T-helper 22 cell (primary cell): ENCODE data around the gene RXFP1.

ENCODE experiments used
- DNase-seq: peaks from one replicate; pipeline ENCODE4 v3.0.0-alpha.2; 2020; ENCODE audit warnings: low read depth

Gene RXFP1

DNA sequence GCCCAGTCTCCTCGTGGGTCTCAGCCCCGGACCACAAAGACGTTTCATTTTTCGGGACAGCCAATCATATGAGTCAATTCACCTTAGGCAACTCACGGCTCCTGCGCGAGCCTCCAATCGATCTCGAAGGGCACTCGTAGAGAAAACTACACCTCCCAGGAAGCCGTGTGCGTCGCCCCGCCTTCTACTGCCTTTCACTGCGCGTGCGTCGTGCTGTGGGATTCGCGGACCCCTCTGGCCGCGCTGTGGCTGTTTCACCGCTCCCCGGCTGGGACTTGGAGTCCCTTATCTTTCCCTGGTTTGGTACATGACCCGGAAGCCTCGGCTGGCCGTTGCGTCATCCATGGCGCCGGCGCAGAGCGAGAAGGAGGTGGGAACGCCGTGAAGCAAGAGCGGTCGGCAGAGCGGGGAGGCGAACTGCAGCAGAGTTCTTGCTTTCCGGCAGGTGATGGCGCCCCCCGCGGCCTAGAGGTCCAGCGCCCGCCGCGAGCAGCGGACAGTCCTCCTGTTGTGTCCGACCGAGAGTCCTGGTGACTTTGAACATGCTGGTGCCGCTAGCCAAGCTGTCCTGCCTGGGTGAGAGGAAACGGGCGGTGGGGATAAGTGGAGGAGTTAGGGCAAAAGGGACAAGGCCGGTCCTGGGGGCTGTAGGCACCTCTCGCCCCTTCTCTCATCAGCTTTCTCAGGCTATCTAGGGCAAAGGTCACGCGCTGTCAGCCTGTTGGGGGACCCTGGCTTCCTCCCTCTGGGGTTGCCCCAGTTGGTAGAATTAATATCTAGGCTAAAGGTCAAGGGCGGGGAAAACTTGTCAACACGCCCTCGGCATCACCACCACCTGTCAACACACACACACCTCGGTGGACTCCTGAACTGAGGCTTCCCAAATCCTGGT is 150.5 kb downstream of the RXFP1 start, which contains the start of gene ETFDH:
TSS of gene ETFDH (plus strand) at position 382 of the 892 bp plus-strand sequence. CDS start at position 543, 161 bp downstream.
- peak; percentile 98 for DNase-seq

- DNase-seq = no peak
Measured at GRCh38 chr4:158673633-158674032, 152.0 kb downstream of the RXFP1 start.

GRCh38 chr4:158676076-158676475 is 154.4 kb downstream of the RXFP1 start:
- no peak for DNase-seq

DNA sequence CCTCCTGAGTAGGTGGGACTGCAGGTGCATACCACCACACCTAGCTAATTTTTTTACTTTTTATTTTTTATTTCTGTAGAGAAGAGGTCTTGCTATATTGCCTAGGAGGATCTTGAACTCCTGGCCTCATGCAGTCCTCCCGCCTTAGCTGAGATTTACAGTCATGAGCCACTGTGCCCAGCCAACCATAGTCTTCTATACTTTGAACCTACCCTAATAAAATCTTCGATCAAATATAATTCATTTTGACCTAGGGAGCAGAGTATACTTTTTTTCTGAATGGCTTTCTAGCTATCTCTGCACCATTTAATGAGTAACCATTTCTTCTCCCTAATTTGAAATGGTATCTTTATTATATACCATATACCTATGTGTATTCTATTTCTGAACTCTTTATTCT is 157.1 kb downstream of the RXFP1 start:
- DNase-seq = no peak

DNA sequence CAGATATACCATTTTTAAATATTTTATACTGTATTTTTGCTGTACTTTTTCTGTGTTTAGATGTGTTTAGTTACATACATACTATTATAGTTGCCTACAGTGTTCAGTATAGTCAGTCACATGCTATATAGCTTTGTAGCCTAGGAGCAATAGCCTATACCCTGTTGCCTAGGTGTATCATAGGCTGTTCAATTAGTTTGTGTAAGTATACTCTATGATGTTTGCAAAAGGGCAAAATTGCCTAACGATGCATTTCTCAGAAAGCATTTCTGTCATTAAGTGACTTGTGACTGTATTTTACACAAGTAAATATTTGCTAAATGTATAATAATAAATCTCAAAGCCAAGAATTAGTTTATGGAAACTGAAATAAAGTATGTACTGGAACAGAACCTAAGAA is 159.9 kb downstream of the RXFP1 start:
- DNase-seq = no peak

- no peak for DNase-seq
Measured at GRCh38 chr4:158682066-158682465, 160.4 kb downstream of the RXFP1 start.

- no peak for DNase-seq
Measured at GRCh38 chr4:158688813-158689212, 167.1 kb downstream of the RXFP1 start.
